MM.1S (cell line): ENCODE results near the gene SLC7A9.

Source experiments
- DNase-seq: peaks from one replicate; pipeline ENCODE4 v3.0.0-alpha.2; 2015
- H2AFZ ChIP-seq: fragments of 300-600 bp; sonication (generic); 2 replicates; pipeline ENCODE4 v1.6.0; 2016; ENCODE audit warnings: antibody characterized with exemption, low read length
- H3F3A ChIP-seq: fragments of 300-600 bp; sonication (generic); 2 replicates; pipeline ENCODE4 v1.6.1; 2016; ENCODE audit warnings: mild to moderate bottlenecking, antibody characterized with exemption, low read length, moderate library complexity, mixed read lengths; ENCODE audit not compliant: insufficient read depth
- H3K27ac ChIP-seq: fragments of 300-600 bp; sonication (generic); 2 replicates; pipeline ENCODE4 v1.5.1; 2016; ENCODE audit warnings: mild to moderate bottlenecking, low read length
- H3K27me3 ChIP-seq: fragments of 300-600 bp; sonication (generic); replicated peaks from 2 replicates; pipeline ENCODE4 v1.6.0; 2016; ENCODE audit warnings: low read length; ENCODE audit not compliant: insufficient read depth
- H3K36me3 ChIP-seq: fragments of 300-600 bp; sonication (generic); replicated peaks from 2 replicates; pipeline ENCODE4 v1.6.1; 2016; ENCODE audit warnings: mild to moderate bottlenecking, low read length, mixed read lengths; ENCODE audit not compliant: insufficient read depth
- H3K4me1 ChIP-seq: fragments of 300-600 bp; sonication (generic); 2 replicates; pipeline ENCODE4 v1.6.1; 2016; ENCODE audit warnings: low read length, mixed read lengths
- H3K4me2 ChIP-seq: fragments of 300-600 bp; sonication (generic); 2 replicates; pipeline ENCODE4 v1.6.0; 2016; ENCODE audit warnings: low read depth, low read length
- H3K4me3 ChIP-seq: fragments of 300-600 bp; sonication (generic); 2 replicates; pipeline ENCODE4 v1.5.1; 2016; ENCODE audit warnings: low read length, mixed read lengths
- H3K79me2 ChIP-seq: fragments of 300-600 bp; sonication (generic); 2 replicates; pipeline ENCODE4 v1.6.1; 2016; ENCODE audit warnings: mixed run types, low read length, mixed read lengths
- H3K9ac ChIP-seq: fragments of 300-600 bp; sonication (generic); 2 replicates; pipeline ENCODE4 v1.6.1; 2016; ENCODE audit warnings: low read length, mixed read lengths
- H3K9me2 ChIP-seq: fragments of 300-600 bp; sonication (generic); replicated peaks from 2 replicates; pipeline ENCODE4 v1.6.1; 2016; ENCODE audit warnings: mild to moderate bottlenecking, low read length, mixed read lengths; ENCODE audit not compliant: insufficient read depth
- H3K9me3 ChIP-seq: fragments of 300-600 bp; sonication (generic); replicated peaks from 2 replicates; pipeline ENCODE4 v1.6.1; 2016; ENCODE audit warnings: mild to moderate bottlenecking, low read length, mixed read lengths; ENCODE audit not compliant: insufficient read depth
- H4K20me1 ChIP-seq: fragments of 300-600 bp; sonication (generic); 2 replicates; pipeline ENCODE4 v1.6.1; 2016; ENCODE audit warnings: mild to moderate bottlenecking, low read length, moderate library complexity, mixed read lengths; ENCODE audit not compliant: insufficient read depth
- CTCF ChIP-seq: fragments of 300-600 bp; sonication (generic); IDR thresholded peaks from 2 replicates; pipeline ENCODE4 v1.5.1; 2016; ENCODE audit warnings: antibody characterized with exemption, low read length, mixed read lengths
- EZH2 ChIP-seq: fragments of 300-600 bp; sonication (generic); optimal IDR thresholded peaks from 2 replicates; pipeline ENCODE3; 2017; ENCODE audit warnings: low read depth, mild to moderate bottlenecking, antibody characterized with exemption, low read length, mixed read lengths
- EZH2phosphoT487 ChIP-seq: fragments of 300-600 bp; sonication (generic); IDR thresholded peaks from 2 replicates; pipeline ENCODE4 v1.6.1; 2018; ENCODE audit warnings: antibody characterized with exemption, low read length

Gene SLC7A9

GRCh38 chr19:32880622-32881021 lies 11.1 kb upstream of the SLC7A9 start:
- Histone ChIP-seq H3K9me2 (no peaks in the 10 kb centered on the region), H3K9me3 (no peaks in the 10 kb centered on the region), H3F3A (no peaks in the 10 kb centered on the region), H3K36me3 (no peaks in the 10 kb centered on the region), H3K4me3 (no peak overlapping the region), H3K27me3 (no peaks in the 10 kb centered on the region), H2AFZ (no peak overlapping the region), H3K4me2 (no peak overlapping the region), H4K20me1 (no peaks in the 10 kb centered on the region), H3K4me1 (no peaks in the 10 kb centered on the region), H3K79me2 (no peaks in the 10 kb centered on the region), H3K27ac (no peak overlapping the region), H3K9ac (no peak overlapping the region)
- DNase-seq: no peak
- no peak for TF ChIP-seq EZH2

GRCh38 chr19:32879741-32880140 lies 10.2 kb upstream of the SLC7A9 start:
- Histone ChIP-seq H3K9me3 (no peaks in the 10 kb centered on the region), H3K4me2 (no peak overlapping the region), H2AFZ (no peak overlapping the region), H3K9ac (no peak overlapping the region), H3K27me3 (no peaks in the 10 kb centered on the region), H3K36me3 (no peaks in the 10 kb centered on the region), H3K79me2 (no peaks in the 10 kb centered on the region), H3F3A (no peaks in the 10 kb centered on the region), H4K20me1 (no peaks in the 10 kb centered on the region), H3K4me1 (no peaks in the 10 kb centered on the region), H3K27ac (no peak overlapping the region), H3K4me3 (no peak overlapping the region), H3K9me2 (no peaks in the 10 kb centered on the region)
- TF ChIP-seq CTCF: no peak
- DNase-seq: no peak

- no peak overlapping the region for H3K9ac ChIP-seq
- H4K20me1 ChIP-seq: no peaks in the 10 kb centered on the region
- DNase-seq: no peak
- H3K9me2 ChIP-seq: no peaks in the 10 kb centered on the region
- H3K4me2 ChIP-seq: no peak overlapping the region
- TF ChIP-seq EZH2 (no peak), EZH2phosphoT487 (no peak), CTCF (no peak)
- H3K4me3 ChIP-seq: no peak overlapping the region
- no peak overlapping the region for H3K27ac ChIP-seq
- H3K9me3 ChIP-seq: no peaks in the 10 kb centered on the region
- no peaks in the 10 kb centered on the region for H3F3A ChIP-seq
- no peaks in the 10 kb centered on the region for H3K27me3 ChIP-seq
- no peak overlapping the region for H2AFZ ChIP-seq
- no peaks in the 10 kb centered on the region for H3K4me1 ChIP-seq
- H3K79me2 ChIP-seq: no peaks in the 10 kb centered on the region
- no peaks in the 10 kb centered on the region for H3K36me3 ChIP-seq
Observed at GRCh38 chr19:32878988-32879387, 9.4 kb upstream of the SLC7A9 start.

GRCh38 chr19:32877977-32878745 lies 8.6 kb upstream of the SLC7A9 start:
- no peak for DNase-seq
- TF ChIP-seq CTCF (no peak), EZH2 (no peak), EZH2phosphoT487 (no peak)
- Histone ChIP-seq H3K9me2 (no peaks in the 10 kb centered on the region), H3F3A (no peaks in the 10 kb centered on the region), H4K20me1 (no peaks in the 10 kb centered on the region), H3K79me2 (no peaks in the 10 kb centered on the region), H3K4me2 (no peak overlapping the region), H3K4me1 (no peaks in the 10 kb centered on the region), H3K36me3 (no peaks in the 10 kb centered on the region), H2AFZ (no peak overlapping the region), H3K9me3 (no peaks in the 10 kb centered on the region), H3K27ac (no peak overlapping the region), H3K9ac (no peak overlapping the region), H3K27me3 (no peaks in the 10 kb centered on the region), H3K4me3 (no peak overlapping the region)
